ENCODE data around the gene ITGAV. TPM values are rescaled to one million over a fixed set of nuclear protein-coding genes. Genes with fewer than 3 reads are reported as not detected.

ITGAV gene
- total and polyA plus RNA-seq, 12 donors = 17.2 to 292 (median 223) TPM

GRCh38 chr2:186584053-186584452, 5.8 kb upstream of the ITGAV start:
- Histone ChIP-seq H3K36me3 (no peaks in the 10 kb centered on the region), H3K4me1 (peaks cover 0 to 11% (median 5%) of the 10 kb centered on the region in 9 donors), H3K27me3 (no peaks in the 10 kb centered on the region), H3K9me3 (no peaks in the 10 kb centered on the region), H3K27ac (no peak overlapping the region), H3K4me3 (no peak overlapping the region)
- DNase-seq (no peak), ATAC-seq (no peak)
- TF ChIP-seq CTCF (IDR thresholded peaks at IDR 0.05) = no peak
- WGBS, 2 donors = 100% methylated on average over 1 of the region's 1 CpG
- intact Hi-C loops (cut with DNase I) = loop anchor here in 3 of 10 donors (10.0 kb wide), 3 partner anchors 51 to 79 kb away; no protein-coding TSS in a partner anchor

GRCh38 chr2:186588421-186588820, 1.4 kb upstream of the ITGAV start:
- intact Hi-C loops (cut with DNase I) = loop anchor here in 4 of 10 donors (5.0 to 10.0 kb wide), 4 partner anchors 46 to 101 kb away; partner anchors contain the start of gene ZC3H15 (in 1 of the 4)

GRCh38 chr2:186588940-186589611, 780 bp upstream of the ITGAV start:
- peak overlapping the region; percentile 86 to 98 (median 95) for H3K27ac ChIP-seq
- no peaks in the 10 kb centered on the region for H3K9me3 ChIP-seq
- no peak for TF ChIP-seq CTCF (IDR thresholded peaks at IDR 0.05)
- no peaks in the 10 kb centered on the region for H3K27me3 ChIP-seq
- peak in 1 of 2 donors; percentile 18 for DNase-seq
- peak in 1 of 8 donors; percentile 0 for ATAC-seq
- H3K4me3 ChIP-seq = peak overlapping the region; percentile 56 to 94 (median 74)
- peaks cover under 1 to 38% (median 27%) of the 10 kb centered on the region in 9 donors for H3K4me1 ChIP-seq
- 21 to 25% methylated on average over 14 of the region's 14 CpGs for WGBS, 2 donors
- peaks cover 0 to 4% (median 0%) of the 10 kb centered on the region in 9 donors for H3K36me3 ChIP-seq
- intact Hi-C loops (cut with DNase I) = loop anchor here in 4 of 10 donors (5.0 to 10.0 kb wide), 4 partner anchors 46 to 102 kb away; partner anchors contain the start of gene ZC3H15 (in 1 of the 4)

More at GRCh38 chr2:186588421-186588820, 1.4 kb upstream of the ITGAV start:
- peak overlapping the region in 2 of 10 donors; percentile 94 to 97 for H3K27ac ChIP-seq
- peaks cover 0 to 31% (median 25%) of the 10 kb centered on the region in 9 donors for H3K4me1 ChIP-seq
- ATAC-seq (no peak), DNase-seq (no peak)
- no peak for TF ChIP-seq CTCF (IDR thresholded peaks at IDR 0.05)
- H3K27me3 ChIP-seq = no peaks in the 10 kb centered on the region
- peaks cover 0 to 4% (median 0%) of the 10 kb centered on the region in 9 donors for H3K36me3 ChIP-seq
- H3K4me3 ChIP-seq = peak overlapping the region in 1 of 10 donors; percentile 65
- 96 to 99% methylated on average over 9 of the region's 9 CpGs for WGBS, 2 donors
- no peaks in the 10 kb centered on the region for H3K9me3 ChIP-seq

- intact Hi-C loops (cut with DNase I) = loop anchor here in 5 of 10 donors (2.0 to 10.0 kb wide), 7 partner anchors 16 to 106 kb away; partner anchors contain the start of gene ZC3H15 (in 1 of the 5)
- Histone ChIP-seq H3K9me3 (no peaks in the 10 kb centered on the region), H3K4me1 (peaks cover 4 to 51% (median 40%) of the 10 kb centered on the region in 9 donors), H3K4me3 (peak overlapping the region; percentile 56 to 94 (median 74)), H3K27me3 (no peaks in the 10 kb centered on the region), H3K36me3 (peaks cover 0 to 4% (median 0%) of the 10 kb centered on the region in 9 donors), H3K27ac (peak overlapping the region; percentile 86 to 98 (median 95))
- DNase-seq = peak; percentile 34 to 50
- WGBS, 2 donors = 0% methylated on average over 32 of the region's 32 CpGs
- ATAC-seq = peak; percentile 12 to 49 (median 32)
- no peak for TF ChIP-seq CTCF (IDR thresholded peaks at IDR 0.05)
Observed at GRCh38 chr2:186590350-186590758, 498 bp downstream of the ITGAV start.

All from heart right ventricle (tissue), 16 donors.